MCF 10A (cell line): ENCODE results near the gene COLEC12. TPM values are rescaled to one million over a fixed set of nuclear protein-coding genes. Genes with fewer than 3 reads are reported as not detected.
A peak's percentile ranks its signal among the peaks of the same experiment; 100 is the strongest.

Experiments
- BruUV-seq: library from RNA; stranded (reverse); fragments of 400-500 nt; replicated peaks from 2 replicates; lab custom pipeline; 2021; lab: Mats Ljungman, UMichigan
- CTCF ChIA-PET: fragments of 300-600 bp; sonication (Branson Sonifier 250); formaldehyde crosslinking; extraction: SDS; loops from one replicate; lab custom pipeline; 2021; ENCODE audit warnings: antibody characterized with exemption, inconsistent platforms; lab: Yijun Ruan, JAX
- POLR2A ChIA-PET: fragments of 300-600, 350-650 bp; sonication (Branson Sonifier 250); formaldehyde crosslinking; extraction: SDS; loops from one replicate; lab custom pipeline; 2020; ENCODE audit warnings: antibody characterized with exemption, inconsistent platforms; lab: Yijun Ruan, JAX
- DNase-seq: peaks from one replicate; pipeline ENCODE4 v3.0.0-alpha.2; 2018; ENCODE audit not compliant: unreplicated experiment
- H3K27ac Mint-ChIP-seq: one replicate; pipeline ENCODE4 v1.8.0; 2022; ENCODE audit warnings: mild to moderate bottlenecking, low read depth, mixed read lengths; ENCODE audit not compliant: unreplicated experiment
- H3K27me3 Mint-ChIP-seq: one replicate; pipeline ENCODE4 v1.8.0; 2022; ENCODE audit warnings: mixed read lengths; ENCODE audit not compliant: insufficient read depth, unreplicated experiment
- H3K36me3 Mint-ChIP-seq: one replicate; pipeline ENCODE4 v1.8.0; 2022; ENCODE audit warnings: mild to moderate bottlenecking, moderate library complexity, mixed read lengths; ENCODE audit not compliant: insufficient read depth, unreplicated experiment
- H3K4me1 Mint-ChIP-seq: one replicate; pipeline ENCODE4 v1.8.0; 2022; ENCODE audit warnings: mixed read lengths; ENCODE audit not compliant: insufficient read depth, unreplicated experiment
- H3K4me3 Mint-ChIP-seq: one replicate; pipeline ENCODE4 v1.8.0; 2022; ENCODE audit warnings: mild to moderate bottlenecking, moderate library complexity, mixed read lengths; ENCODE audit not compliant: unreplicated experiment
- H3K9me3 Mint-ChIP-seq: one replicate; pipeline ENCODE4 v1.8.0; 2022; ENCODE audit warnings: mixed read lengths; ENCODE audit not compliant: unreplicated experiment
- CTCF ChIP-seq: fragments of 200-600 bp; IDR thresholded peaks from one replicate; pipeline ENCODE4 v1.8.0; 2022; ENCODE audit warnings: antibody characterized with exemption, mild to moderate bottlenecking; ENCODE audit not compliant: unreplicated experiment
- intact Hi-C: fragments of 100-400 bp; cut with micrococcal nuclease; formaldehyde crosslinking; loops from 2 replicates; pipeline ENCODE4 v1.14.1; 2022
- total RNA-seq: library from RNA; stranded (reverse); gene quantifications from 2 replicates; pipeline ENCODE4 v1.2.3, GENCODE V29; 2022

COLEC12 gene
- total RNA-seq, 1 experiment from 2014 or later, result 0.05 TPM

GRCh38 chr18:526681-527080 lies 26.2 kb upstream of the COLEC12 start:
- H3K27ac Mint-ChIP-seq, result no peak overlapping the region
- no peaks in the 10 kb centered on the region for H3K27me3 Mint-ChIP-seq

GRCh38 chr18:525036-525797 lies 24.7 kb upstream of the COLEC12 start:
- Mint-ChIP-seq H3K27ac (no peak overlapping the region), H3K9me3 (peaks cover 16% of the 10 kb centered on the region), H3K4me1 (no peaks in the 10 kb centered on the region), H3K36me3 (peaks cover 7% of the 10 kb centered on the region), H3K4me3 (no peak overlapping the region), H3K27me3 (no peaks in the 10 kb centered on the region)
- intact Hi-C loops, result no loop called here
- no peak for TF ChIP-seq CTCF
- peak; percentile 62 for DNase-seq
- BruUV-seq, result no TSS peak
- ChIA-PET CTCF (interaction anchor here (0.6 to 1.1 kb wide), 3 partner anchors 71 to 195 kb away, joined by 3 read pairs; no protein-coding TSS in a partner anchor), POLR2A (no interaction called here)

More at GRCh38 chr18:526681-527080, 26.2 kb upstream of the COLEC12 start:
- peaks cover 16% of the 10 kb centered on the region for H3K9me3 Mint-ChIP-seq
- no peak for TF ChIP-seq CTCF
- no peak for DNase-seq
- no peaks in the 10 kb centered on the region for H3K4me1 Mint-ChIP-seq
- CTCF ChIA-PET, result no interaction called here
- intact Hi-C loops, result no loop called here
- POLR2A ChIA-PET, result no interaction called here
- no TSS peak for BruUV-seq
- H3K36me3 Mint-ChIP-seq, result peaks cover 7% of the 10 kb centered on the region
- H3K4me3 Mint-ChIP-seq, result no peak overlapping the region

DNA sequence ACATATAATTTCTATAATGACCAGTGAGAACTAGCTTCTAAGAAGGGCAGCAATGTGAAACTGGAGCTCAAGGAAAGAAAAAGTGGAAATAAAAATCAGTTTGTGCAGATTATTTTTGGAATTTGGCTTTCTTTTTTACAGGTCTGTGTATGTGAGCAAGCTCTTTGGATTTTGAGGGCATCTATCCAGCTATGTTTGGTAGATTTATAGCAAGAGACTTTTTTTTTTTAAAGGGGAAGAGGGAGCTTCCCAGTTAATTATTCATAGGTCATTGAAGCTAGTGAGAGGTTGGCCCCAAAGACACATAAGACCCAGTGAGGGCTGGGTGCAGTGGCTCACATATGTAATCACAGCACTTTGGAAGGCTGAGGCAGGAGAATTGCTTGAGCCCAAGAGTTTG lies 24.0 kb upstream of the COLEC12 start:
- H3K4me1 Mint-ChIP-seq, result no peaks in the 10 kb centered on the region
- H3K4me3 Mint-ChIP-seq, result no peak overlapping the region
- no TSS peak for BruUV-seq
- H3K27me3 Mint-ChIP-seq, result no peaks in the 10 kb centered on the region
- no peak overlapping the region for H3K27ac Mint-ChIP-seq
- H3K36me3 Mint-ChIP-seq, result peaks cover 7% of the 10 kb centered on the region
- H3K9me3 Mint-ChIP-seq, result peaks cover 16% of the 10 kb centered on the region
- intact Hi-C loops, result no loop called here
- ChIA-PET CTCF (interaction anchor here (0.6 to 1.1 kb wide), 4 partner anchors 101 to 1468 kb away, joined by 3 to 4 read pairs (median 3); no protein-coding TSS in a partner anchor), POLR2A (no interaction called here)
- no peak for TF ChIP-seq CTCF
- no peak for DNase-seq

DNA sequence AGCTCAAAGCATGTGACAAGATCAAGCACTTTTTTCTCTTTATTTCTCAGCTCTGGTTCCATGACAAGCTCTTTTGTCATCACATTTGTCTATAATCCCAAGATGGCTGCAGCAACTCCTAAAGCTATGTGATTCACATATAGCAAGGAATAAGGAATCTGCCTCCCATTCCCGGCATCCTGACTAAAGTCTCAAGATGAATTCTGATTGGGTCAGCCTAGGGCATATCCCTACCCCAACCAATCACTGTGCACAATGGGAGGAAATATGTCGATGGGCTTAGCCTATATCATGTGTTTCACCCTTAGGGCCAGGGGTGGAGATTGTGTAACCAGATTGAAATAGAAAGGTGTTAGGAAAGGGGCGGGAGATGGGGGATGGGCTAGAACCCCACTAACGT lies 23.1 kb upstream of the COLEC12 start:
- no peaks in the 10 kb centered on the region for H3K4me1 Mint-ChIP-seq
- no peak overlapping the region for H3K4me3 Mint-ChIP-seq
- H3K9me3 Mint-ChIP-seq, result peaks cover 16% of the 10 kb centered on the region
- ChIA-PET CTCF (interaction anchor here (0.6 kb wide), 1 partner anchor 357 kb away, joined by 4 read pairs; no protein-coding TSS in a partner anchor), POLR2A (no interaction called here)
- H3K27ac Mint-ChIP-seq, result no peak overlapping the region
- no peak for DNase-seq
- intact Hi-C loops, result no loop called here
- no TSS peak for BruUV-seq
- TF ChIP-seq CTCF, result no peak
- no peaks in the 10 kb centered on the region for H3K27me3 Mint-ChIP-seq
- peaks cover 7% of the 10 kb centered on the region for H3K36me3 Mint-ChIP-seq
